Measurements from ENCODE around the gene MAST2.

The MAST2 gene

GRCh38 chr1:45995298-45995697 is 191.9 kb downstream of the MAST2 start:
- DNase-seq: no peak

GRCh38 chr1:45998020-45998617 is 194.7 kb downstream of the MAST2 start:
- DNase-seq: no peak

- no peak for DNase-seq
Measured at GRCh38 chr1:45999507-45999906, 196.1 kb downstream of the MAST2 start.

GRCh38 chr1:46001081-46001785 is 197.8 kb downstream of the MAST2 start:
- no peak for DNase-seq

- DNase-seq: no peak
Measured at GRCh38 chr1:46002551-46003150, 199.2 kb downstream of the MAST2 start.

- DNase-seq: no peak
Measured at GRCh38 chr1:46003315-46003714, 199.9 kb downstream of the MAST2 start.

- DNase-seq: no peak
Measured at GRCh38 chr1:46004492-46004891, 201.1 kb downstream of the MAST2 start.

GRCh38 chr1:46005594-46005993 is 202.2 kb downstream of the MAST2 start:
- no peak for DNase-seq

- no peak for DNase-seq
Measured at GRCh38 chr1:46008585-46008984, 205.2 kb downstream of the MAST2 start.

GRCh38 chr1:46010611-46011010 is 207.2 kb downstream of the MAST2 start:
- no peak for DNase-seq

- no peak for DNase-seq
Measured at GRCh38 chr1:46011121-46011695, 207.8 kb downstream of the MAST2 start.

- DNase-seq: no peak
Measured at GRCh38 chr1:46012236-46012635, 208.8 kb downstream of the MAST2 start.

GRCh38 chr1:46013581-46013980 is 210.2 kb downstream of the MAST2 start:
- DNase-seq: no peak

- no peak for DNase-seq
Measured at GRCh38 chr1:46017876-46018503, 214.6 kb downstream of the MAST2 start.

GRCh38 chr1:46019348-46019747 is 215.9 kb downstream of the MAST2 start:
- no peak for DNase-seq

- no peak for DNase-seq
Measured at GRCh38 chr1:46020010-46020409, 216.6 kb downstream of the MAST2 start.

- DNase-seq: no peak
Measured at GRCh38 chr1:46021046-46021996, 217.9 kb downstream of the MAST2 start.

GRCh38 chr1:46026531-46026930 is 223.1 kb downstream of the MAST2 start:
- no peak for DNase-seq

- DNase-seq: no peak
Measured at GRCh38 chr1:46027788-46028573, 224.6 kb downstream of the MAST2 start.

GRCh38 chr1:46030074-46030870 is 226.9 kb downstream of the MAST2 start:
- DNase-seq: no peak
